SK-N-SH (cell line): ENCODE results near the gene PYGO2. TPM values are rescaled to one million over a fixed set of nuclear protein-coding genes. Genes with fewer than 3 reads are reported as not detected.
A peak's percentile ranks its signal among the peaks of the same experiment; 100 is the strongest.

Experiments
- CTCF ChIA-PET: fragments of 300-600, 350-600 bp; formaldehyde crosslinking; extraction: SDS; loops from one replicate; lab custom pipeline; 2021; lab: Yijun Ruan, JAX
- POLR2A ChIA-PET: fragments of 350-600 bp; sonication (Branson Sonifier 250); formaldehyde crosslinking; extraction: SDS; loops from one replicate; lab custom pipeline; 2020; ENCODE audit warnings: antibody characterized with exemption, inconsistent platforms; lab: Yijun Ruan, JAX
- DNase-seq: peaks from one replicate; pipeline ENCODE4 v3.0.0; 2012
- H2AFZ ChIP-seq: fragments of 200-600 bp; sonication (generic); 2 replicates; pipeline ENCODE4 v1.8.1; 2016; ENCODE audit warnings: antibody characterized with exemption, mild to moderate bottlenecking, low read depth
- H3F3A ChIP-seq: fragments of 200-600 bp; sonication (generic); replicated peaks from 2 replicates; pipeline ENCODE3; 2016; ENCODE audit warnings: antibody characterized with exemption, mild to moderate bottlenecking; ENCODE audit not compliant: insufficient read depth
- H3K27ac ChIP-seq, 2 experiments: fragments of 200-500 bp in 1 of 2; fragments of 200-600 bp in 1 of 2; sonication (Bioruptor generic) in 1 of 2; sonication (generic), shearing (Covaris generic) in 1 of 2; 2 replicates each; pipeline versions ENCODE4 v1.5.1 to v1.6.1; 2014 to 2016; ENCODE audit warnings: low read depth in 2 of 2, inconsistent platforms in 1 of 2, low read length in 1 of 2, mild to moderate bottlenecking in 1 of 2, mixed read lengths in 1 of 2
- H3K27me3 ChIP-seq: fragments of 200-600 bp; sonication (generic), shearing (Covaris generic); 2 replicates; pipeline ENCODE4 v1.6.1; 2016; ENCODE audit warnings: mixed run types; ENCODE audit not compliant: insufficient read depth
- H3K36me3 ChIP-seq, 2 experiments: fragments of 200-500 bp in 1 of 2; fragments of 200-600 bp in 1 of 2; sonication (Bioruptor generic) in 1 of 2; sonication (generic) in 1 of 2; replicated peaks in 1 of 2; 2 replicates each; pipeline versions ENCODE3 to v1.5.1; 2014 to 2016; ENCODE audit warnings: low read length in 1 of 2, mild to moderate bottlenecking in 1 of 2; ENCODE audit not compliant: insufficient read depth in 2 of 2, control insufficient read depth in 1 of 2
- H3K4me1 ChIP-seq, 2 experiments: fragments of 200-500 bp in 1 of 2; fragments of 200-600 bp in 1 of 2; sonication (Bioruptor generic) in 1 of 2; sonication (generic), shearing (Covaris generic) in 1 of 2; 2 replicates each; pipeline versions ENCODE4 v1.5.1 to v1.6.1; 2014 to 2016; ENCODE audit warnings: low read depth in 1 of 2, low read length in 1 of 2, mixed run types in 1 of 2; ENCODE audit not compliant: insufficient read depth in 2 of 2, control insufficient read depth in 1 of 2
- H3K4me2 ChIP-seq: fragments of 200-600 bp; sonication (generic), shearing (Covaris generic); 2 replicates; pipeline ENCODE4 v1.6.1; 2017; ENCODE audit warnings: mixed run types
- H3K4me3 ChIP-seq, 2 experiments: fragments of 200-500 bp in 1 of 2; fragments of 200-600 bp in 1 of 2; sonication (Bioruptor generic) in 1 of 2; sonication (generic), shearing (Covaris generic) in 1 of 2; 2 replicates each; pipeline versions ENCODE4 v1.5.1 to v1.8.1; 2014 to 2016; ENCODE audit warnings: low read depth in 2 of 2, inconsistent platforms in 1 of 2, low read length in 1 of 2, mild to moderate bottlenecking in 1 of 2, mixed read lengths in 1 of 2, moderate library complexity in 1 of 2
- H3K79me2 ChIP-seq: fragments of 200-600 bp; sonication (generic); 2 replicates; pipeline ENCODE4 v1.8.1; 2017; ENCODE audit warnings: mild to moderate bottlenecking; ENCODE audit not compliant: insufficient read depth
- H3K9ac ChIP-seq: fragments of 200-600 bp; sonication (generic); 2 replicates; pipeline ENCODE4 v1.6.1; 2017; ENCODE audit warnings: mixed run types
- H3K9me2 ChIP-seq: fragments of 200-600 bp; sonication (generic); 2 replicates; pipeline ENCODE4 v1.6.1; 2017; ENCODE audit warnings: mixed run types
- H3K9me3 ChIP-seq: fragments of 200-600 bp; sonication (generic); 2 replicates; pipeline ENCODE4 v1.6.1; 2017; ENCODE audit warnings: mixed run types, mild to moderate bottlenecking, moderate library complexity
- H4K20me1 ChIP-seq: fragments of 200-600 bp; sonication (generic); 2 replicates; pipeline ENCODE4 v1.6.1; 2017; ENCODE audit warnings: mild to moderate bottlenecking, mixed run types; ENCODE audit not compliant: insufficient read depth
- ELF1 ChIP-seq: IDR thresholded peaks from 2 replicates; pipeline ENCODE4 v1.4.0; 2012
- EZH2phosphoT487 ChIP-seq: fragments of 200-600 bp; sonication (generic); IDR thresholded peaks from 2 replicates; pipeline ENCODE4 v1.6.1; 2017; ENCODE audit warnings: low read depth, mixed run types, mild to moderate bottlenecking, antibody characterized with exemption, moderate library complexity, borderline replicate concordance
- FOXJ3 ChIP-seq: sonication (generic); formaldehyde crosslinking; IDR thresholded peaks from 2 replicates; pipeline ENCODE4 v1.5.1; 2020; ENCODE audit warnings: mild to moderate bottlenecking, missing genetic modification reagents
- GABPA ChIP-seq: IDR thresholded peaks from 2 replicates; pipeline ENCODE4 v1.4.0; 2012; ENCODE audit warnings: low read depth, mild to moderate bottlenecking
- MEF2A ChIP-seq: IDR thresholded peaks from 2 replicates; pipeline ENCODE4 v1.4.0; 2012; ENCODE audit warnings: low read depth, borderline replicate concordance
- NFIC ChIP-seq: IDR thresholded peaks from 2 replicates; pipeline ENCODE4 v1.4.0; 2012; ENCODE audit warnings: borderline replicate concordance
- NRF1 ChIP-seq: IDR thresholded peaks from 2 replicates; pipeline ENCODE4 v1.6.1; 2012; ENCODE audit warnings: low read depth, mild to moderate bottlenecking, low read length
- REST ChIP-seq: IDR thresholded peaks from 2 replicates; pipeline ENCODE4 v1.6.1; 2012; ENCODE audit warnings: mild to moderate bottlenecking, low read depth, low read length, moderate library complexity
- RXRA ChIP-seq: IDR thresholded peaks from 2 replicates; pipeline ENCODE4 v1.4.0; 2012; ENCODE audit warnings: low read depth, mild to moderate bottlenecking, borderline replicate concordance
- TAF1 ChIP-seq: IDR thresholded peaks from 2 replicates; pipeline ENCODE4 v1.6.1; 2012; ENCODE audit warnings: low read depth, mild to moderate bottlenecking, low read length, moderate library complexity, borderline replicate concordance
- TCF12 ChIP-seq: IDR thresholded peaks from 2 replicates; pipeline ENCODE4 v1.4.0; 2012
- USF2 ChIP-seq: fragments of 150-350 bp; IDR thresholded peaks from 2 replicates; pipeline ENCODE4 v1.6.1; 2017; ENCODE audit warnings: antibody characterized with exemption, low read length, low read depth, borderline replicate concordance
- WGBS: methylation state at CpG from one replicate; pipeline ENCODE4 v1.1.6; 2017; ENCODE audit warnings: low lambda C conversion rate; 5-methylcytosine and 5-hydroxymethylcytosine counted together
- polyA plus RNA-seq, 3 experiments: library from polyadenylated mRNA; depleted of rRNA; stranded (reverse); fragments of >200 nt; gene quantifications; 2 replicates each; pipeline ENCODE4 v1.2.3, GENCODE V29; 2012
- TF ChIP-seq, protein P1 (sequence below): fragments of 200-600 bp; sonication (generic); IDR thresholded peaks from 2 replicates; pipeline ENCODE4 v1.6.1; 2017; ENCODE audit warnings: antibody characterized with exemption, mild to moderate bottlenecking, moderate library complexity
- TF ChIP-seq, protein P2 (sequence below): IDR thresholded peaks from 2 replicates; pipeline ENCODE4 v1.4.0; 2012; ENCODE audit warnings: low read depth, borderline replicate concordance

Gene PYGO2
- polyA plus RNA-seq, 1 of the 3 experiments (the other 2 are of a cell fraction), result 23.3 TPM

DNA sequence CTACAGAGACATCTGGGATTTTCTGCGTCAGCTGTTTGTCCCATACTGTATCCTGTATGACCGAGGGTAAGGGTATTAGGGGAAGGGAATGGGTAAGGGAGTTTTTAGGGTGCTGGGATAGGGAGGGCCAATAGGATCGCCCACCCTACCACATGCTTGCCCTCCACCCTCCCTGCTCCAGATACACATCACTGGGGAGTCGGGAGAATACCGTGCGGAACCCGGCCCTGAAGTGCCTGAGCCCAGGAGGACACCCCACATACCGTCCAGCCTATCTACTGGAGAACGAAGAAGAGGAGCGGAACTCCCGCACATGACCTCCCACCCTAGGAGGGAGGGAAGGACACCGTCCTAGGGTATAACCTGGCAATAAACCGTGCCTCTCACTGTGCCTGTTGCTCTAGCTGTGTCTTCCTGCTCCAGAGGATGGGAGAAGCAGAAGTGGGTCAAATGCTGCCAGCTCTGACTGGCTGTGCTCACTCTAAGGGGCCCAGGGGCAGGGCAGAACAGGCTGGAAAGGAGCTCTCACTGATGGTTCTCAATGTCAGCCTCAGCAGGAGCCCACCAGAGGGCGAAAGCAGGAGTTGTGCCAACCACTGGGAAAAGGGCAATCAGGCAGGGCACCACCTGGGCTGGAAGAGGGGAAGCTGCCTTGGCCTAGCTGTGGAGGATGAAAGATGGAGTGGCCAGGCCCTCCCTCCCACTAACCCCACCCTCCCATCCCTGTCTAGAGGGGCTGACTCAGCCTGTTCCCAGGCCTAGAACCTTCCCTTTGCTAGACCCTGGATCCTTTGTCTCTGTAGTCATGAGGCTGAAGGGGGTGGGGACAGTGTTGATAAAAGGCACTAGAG, 31.4 kb upstream of the PYGO2 start (continued):
- TF ChIP-seq GABPA (no peak), NFIC (no peak), RXRA (no peak), EZH2phosphoT487 (no peak), NRF1 (no peak)
- TF ChIP-seq, protein P1, sequence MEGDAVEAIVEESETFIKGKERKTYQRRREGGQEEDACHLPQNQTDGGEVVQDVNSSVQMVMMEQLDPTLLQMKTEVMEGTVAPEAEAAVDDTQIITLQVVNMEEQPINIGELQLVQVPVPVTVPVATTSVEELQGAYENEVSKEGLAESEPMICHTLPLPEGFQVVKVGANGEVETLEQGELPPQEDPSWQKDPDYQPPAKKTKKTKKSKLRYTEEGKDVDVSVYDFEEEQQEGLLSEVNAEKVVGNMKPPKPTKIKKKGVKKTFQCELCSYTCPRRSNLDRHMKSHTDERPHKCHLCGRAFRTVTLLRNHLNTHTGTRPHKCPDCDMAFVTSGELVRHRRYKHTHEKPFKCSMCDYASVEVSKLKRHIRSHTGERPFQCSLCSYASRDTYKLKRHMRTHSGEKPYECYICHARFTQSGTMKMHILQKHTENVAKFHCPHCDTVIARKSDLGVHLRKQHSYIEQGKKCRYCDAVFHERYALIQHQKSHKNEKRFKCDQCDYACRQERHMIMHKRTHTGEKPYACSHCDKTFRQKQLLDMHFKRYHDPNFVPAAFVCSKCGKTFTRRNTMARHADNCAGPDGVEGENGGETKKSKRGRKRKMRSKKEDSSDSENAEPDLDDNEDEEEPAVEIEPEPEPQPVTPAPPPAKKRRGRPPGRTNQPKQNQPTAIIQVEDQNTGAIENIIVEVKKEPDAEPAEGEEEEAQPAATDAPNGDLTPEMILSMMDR, result peak; percentile 30

GRCh38 chr1:154990276-154990675, 28.7 kb upstream of the PYGO2 start:
- TF ChIP-seq ELF1 (no peak), USF2 (no peak), TAF1 (no peak), TCF12 (no peak), EZH2phosphoT487 (no peak), MEF2A (no peak), REST (no peak), FOXJ3 (CRISPR knock-in tag) (no peak)
- TF ChIP-seq, protein P1, result no peak
- TF ChIP-seq, protein P2, sequence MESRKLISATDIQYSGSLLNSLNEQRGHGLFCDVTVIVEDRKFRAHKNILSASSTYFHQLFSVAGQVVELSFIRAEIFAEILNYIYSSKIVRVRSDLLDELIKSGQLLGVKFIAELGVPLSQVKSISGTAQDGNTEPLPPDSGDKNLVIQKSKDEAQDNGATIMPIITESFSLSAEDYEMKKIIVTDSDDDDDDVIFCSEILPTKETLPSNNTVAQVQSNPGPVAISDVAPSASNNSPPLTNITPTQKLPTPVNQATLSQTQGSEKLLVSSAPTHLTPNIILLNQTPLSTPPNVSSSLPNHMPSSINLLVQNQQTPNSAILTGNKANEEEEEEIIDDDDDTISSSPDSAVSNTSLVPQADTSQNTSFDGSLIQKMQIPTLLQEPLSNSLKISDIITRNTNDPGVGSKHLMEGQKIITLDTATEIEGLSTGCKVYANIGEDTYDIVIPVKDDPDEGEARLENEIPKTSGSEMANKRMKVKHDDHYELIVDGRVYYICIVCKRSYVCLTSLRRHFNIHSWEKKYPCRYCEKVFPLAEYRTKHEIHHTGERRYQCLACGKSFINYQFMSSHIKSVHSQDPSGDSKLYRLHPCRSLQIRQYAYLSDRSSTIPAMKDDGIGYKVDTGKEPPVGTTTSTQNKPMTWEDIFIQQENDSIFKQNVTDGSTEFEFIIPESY, result no peak
- no peaks in the 10 kb centered on the region for H3K9me2 ChIP-seq
- H3K9me3 ChIP-seq, result no peaks in the 10 kb centered on the region
- no peak overlapping the region for H3K9ac ChIP-seq
- DNase-seq, result peak; percentile 1
- POLR2A ChIA-PET, result interaction anchor here (1.4 kb wide), 1 partner anchor 12 kb away, joined by 4 read pairs; no protein-coding TSS in a partner anchor
- no peaks in the 10 kb centered on the region for H3F3A ChIP-seq
- no peak overlapping the region for H3K27ac ChIP-seq
- H2AFZ ChIP-seq, result no peak overlapping the region
- WGBS, result 97% methylated on average over 6 of the region's 8 CpGs
- no peak overlapping the region for H3K4me2 ChIP-seq
- H4K20me1 ChIP-seq, result no peaks in the 10 kb centered on the region
- peaks cover 24 to 33% of the 10 kb centered on the region in 2 experiments for H3K36me3 ChIP-seq
- no peaks in the 10 kb centered on the region for H3K27me3 ChIP-seq
- H3K4me3 ChIP-seq, result no peak overlapping the region
- peaks cover 0 to 30% of the 10 kb centered on the region in 2 experiments; a peak in 2 of 4 replicates for H3K4me1 ChIP-seq
- CTCF ChIA-PET, result interaction anchor here (0.7 to 2.1 kb wide), 2 partner anchors 9 to 275 kb away, joined by 3 to 17 read pairs; no protein-coding TSS in a partner anchor
- H3K79me2 ChIP-seq, result peaks cover 34% of the 10 kb centered on the region
